Endothelial cell of umbilical vein (primary cell): ENCODE data around the gene ZNF682. TPM values are rescaled to one million over a fixed set of nuclear protein-coding genes. Genes with fewer than 3 reads are reported as not detected.

Experiments used
- BruUV-seq: library from RNA; stranded (reverse); fragments of 400-500 nt; replicated peaks from 2 replicates; lab custom pipeline; 2021; lab: Mats Ljungman, UMichigan
- CTCF ChIA-PET: fragments of 300-600, 350-600 bp; sonication (Branson Sonifier 250); formaldehyde crosslinking; loops from one replicate; lab custom pipeline; 2021; ENCODE audit warnings: antibody characterized with exemption, inconsistent platforms; lab: Charles Lee
- POLR2A ChIA-PET: fragments of 300-600, 350-600 bp; sonication (Branson Sonifier 250); formaldehyde crosslinking; loops from one replicate; lab custom pipeline; 2021; ENCODE audit warnings: antibody characterized with exemption, inconsistent platforms; lab: Charles Lee
- DNase-seq: peaks from one replicate; pipeline ENCODE4 v3.0.0-alpha.2; 2011; ENCODE audit warnings: low read depth, low spot score
- FAIRE-seq: peaks from 2 replicates; lab custom pipeline; 2011; peaks lifted over from hg19 to GRCh38; lab: Jason Lieb, UNC
- H2AFZ ChIP-seq: 2 replicates; pipeline ENCODE4 v1.6.0; 2012; ENCODE audit warnings: low read depth, low read length, control low read depth, inconsistent platforms
- H3K27ac ChIP-seq: 2 replicates; pipeline ENCODE4 v1.5.1; 2011; ENCODE audit warnings: low read depth, mild to moderate bottlenecking, control low read depth, low read length, moderate library complexity; ENCODE audit not compliant: insufficient read depth
- H3K27me3 ChIP-seq, 2 experiments: 2 replicates each; pipeline versions ENCODE4 v1.6.0 to v1.6.1; 2011; ENCODE audit warnings: low read length in 2 of 2, mixed read lengths in 1 of 2; ENCODE audit not compliant: control insufficient read depth in 2 of 2, insufficient read depth in 2 of 2
- H3K36me3 ChIP-seq, 2 experiments: 2 replicates in 1 of 2; 3 replicates in 1 of 2; pipeline ENCODE4 v1.5.1; 2011; ENCODE audit warnings: low read length in 2 of 2, mild to moderate bottlenecking in 1 of 2, moderate library complexity in 1 of 2; ENCODE audit not compliant: control insufficient read depth in 2 of 2, insufficient read depth in 2 of 2; ENCODE audit errors: extremely low read depth in 1 of 2
- H3K4me1 ChIP-seq: 3 replicates; pipeline ENCODE4 v1.5.1; 2011; ENCODE audit warnings: mild to moderate bottlenecking, low read length; ENCODE audit not compliant: control insufficient read depth, insufficient read depth; ENCODE audit errors: extremely low read depth
- H3K4me2 ChIP-seq: 2 replicates; pipeline ENCODE4 v1.6.1; 2011; ENCODE audit warnings: low read length, control low read depth, mixed read lengths; ENCODE audit not compliant: insufficient read depth
- H3K4me3 ChIP-seq, 3 experiments: fragments of 200-600 bp in 1 of 3; sonication (generic), shearing (Covaris generic) in 1 of 3; replicated peaks in 1 of 3; 2 replicates each; pipeline ENCODE4 v1.5.1; 2011 to 2016; ENCODE audit warnings: control low read depth in 3 of 3, low read length in 3 of 3, mild to moderate bottlenecking in 2 of 3, inconsistent platforms in 1 of 3, low read depth in 1 of 3, moderate library complexity in 1 of 3; ENCODE audit not compliant: insufficient read depth in 1 of 3
- H3K79me2 ChIP-seq: 2 replicates; pipeline ENCODE4 v1.6.0; 2012; ENCODE audit warnings: low read length, inconsistent platforms; ENCODE audit not compliant: control insufficient read depth, insufficient read depth
- H3K9ac ChIP-seq: replicated peaks from 2 replicates; pipeline ENCODE3; 2011; ENCODE audit warnings: low read length, control low read depth; ENCODE audit not compliant: insufficient read depth; ENCODE audit errors: extremely low read depth
- H3K9me1 ChIP-seq: replicated peaks from 3 replicates; pipeline ENCODE4 v1.6.0; 2011; ENCODE audit warnings: mild to moderate bottlenecking, low read length; ENCODE audit not compliant: control insufficient read depth, insufficient read depth; ENCODE audit errors: extremely low read depth
- H3K9me3 ChIP-seq: replicated peaks from 2 replicates; pipeline ENCODE4 v1.5.1; 2012; ENCODE audit warnings: low read length, inconsistent platforms; ENCODE audit not compliant: control insufficient read depth, insufficient read depth
- H4K20me1 ChIP-seq: replicated peaks from 2 replicates; pipeline ENCODE3; 2011; ENCODE audit warnings: mild to moderate bottlenecking, low read length; ENCODE audit not compliant: control insufficient read depth, insufficient read depth; ENCODE audit errors: extremely low read depth
- CTCF ChIP-seq, 2 donors: IDR thresholded peaks; 1 replicate in 1 of 2; 2 replicates in 1 of 2; pipeline ENCODE4 v1.5.1; 2011; ENCODE audit warnings: low read length in 2 of 2, mild to moderate bottlenecking in 2 of 2, moderate library complexity in 2 of 2, control low read depth in 1 of 2, inconsistent platforms in 1 of 2, low read depth in 1 of 2; ENCODE audit not compliant: insufficient read depth in 1 of 2; ENCODE audit errors: extremely low read depth in 1 of 2
- EZH2 ChIP-seq: IDR thresholded peaks from 2 replicates; pipeline ENCODE4 v1.6.1; 2012; ENCODE audit warnings: borderline replicate concordance, low read depth, mild to moderate bottlenecking, moderate library complexity, low read length, inconsistent platforms; ENCODE audit not compliant: severe bottlenecking
- FOS ChIP-seq: IDR thresholded peaks from 2 replicates; pipeline ENCODE4 v1.6.1; 2011; ENCODE audit warnings: mild to moderate bottlenecking, low read length, moderate library complexity, borderline replicate concordance; ENCODE audit not compliant: insufficient read depth
- GATA2 ChIP-seq: IDR thresholded peaks from 2 replicates; pipeline ENCODE4 v1.7.0; 2011; ENCODE audit warnings: low read depth, mild to moderate bottlenecking, moderate library complexity, mixed read lengths, low read length; ENCODE audit not compliant: insufficient read length, insufficient read depth
- JUN ChIP-seq: IDR thresholded peaks from 2 replicates; pipeline ENCODE4 v1.6.1; 2011; ENCODE audit warnings: borderline replicate concordance, low read depth; ENCODE audit not compliant: insufficient read length, insufficient read depth
- MAX ChIP-seq: IDR thresholded peaks from 2 replicates; pipeline ENCODE4 v1.6.1; 2011; ENCODE audit not compliant: insufficient read depth, insufficient read length
- MYC ChIP-seq: IDR thresholded peaks from one replicate; pipeline ENCODE4 v1.6.1; 2011; ENCODE audit warnings: mild to moderate bottlenecking, low read depth, low read length
- POLR2A ChIP-seq: IDR thresholded peaks from 2 replicates; pipeline ENCODE4 v1.6.1; 2012; ENCODE audit warnings: low read depth, mild to moderate bottlenecking, control low read depth, low read length
- POLR2AphosphoS5 ChIP-seq: IDR thresholded peaks from 2 replicates; pipeline ENCODE4 v1.6.1; 2012; ENCODE audit warnings: low read depth, mild to moderate bottlenecking, control low read depth, low read length, moderate library complexity; ENCODE audit not compliant: insufficient read depth
- dilution Hi-C: fragments of 300-500 bp; cut with MboI; formaldehyde crosslinking; loops from one replicate; pipeline ENCODE4 v1.15.0; 2019; ENCODE audit warnings: low sequenced_read_pairs; ENCODE audit not compliant: extremely low pct_ligation_motif_present
- intact Hi-C: fragments of 100-400 bp; cut with micrococcal nuclease; formaldehyde crosslinking; loops from one replicate; pipeline ENCODE4 v1.10.0; 2022
- polyA plus RNA-seq, 4 experiments: library from polyadenylated mRNA; depleted of rRNA in 3 of 4; stranded (reverse) in 3 of 4; unstranded in 1 of 4; fragments of >200 nt; gene quantifications; 2 replicates each; pipeline versions ENCODE4 v1.2.1 to v1.2.3, GENCODE V29; 2011 to 2012; ENCODE audit warnings: missing spikeins in 1 of 4
- total RNA-seq: library from RNA; stranded (reverse); gene quantifications from 2 replicates; pipeline ENCODE4 v1.2.3, GENCODE V29; 2021

The ZNF682 gene
- total and polyA plus RNA-seq, 2 donors (not counting 3 experiments of a cell fraction or from before 2014, with no cell fraction given), result 2.8 to 3.4 TPM

- Histone ChIP-seq H3K27me3 (no peaks in the 10 kb centered on the region), H3K27ac (no peak overlapping the region), H2AFZ (no peak overlapping the region), H3K9me1 (no peaks in the 10 kb centered on the region), H3K9ac (no peak overlapping the region), H3K79me2 (no peaks in the 10 kb centered on the region), H3K4me2 (no peak overlapping the region), H4K20me1 (no peaks in the 10 kb centered on the region), H3K4me3 (no peak overlapping the region), H3K36me3 (no peaks in the 10 kb centered on the region), H3K4me1 (peaks cover 4% of the 10 kb centered on the region), H3K9me3 (no peaks in the 10 kb centered on the region)
- FAIRE-seq (no peak), DNase-seq (no peak)
- BruUV-seq, result no TSS peak
- dilution Hi-C loops, result no loop called here
- ChIA-PET CTCF (no interaction called here), POLR2A (no interaction called here)
- intact Hi-C loops, result no loop called here
- TF ChIP-seq CTCF (IDR thresholded peaks at IDR 0.05; ENCODE audit: extremely low read depth in 1 of 2, insufficient read depth in 1 of 2, low read depth in 1 of 2, low read length in 2 of 2) (no peak), EZH2 (no peak), MYC (no peak), FOS (no peak), MAX (no peak), POLR2A (no peak), GATA2 (no peak), POLR2AphosphoS5 (no peak), JUN (no peak)
Observed at GRCh38 chr19:20035935-20036334, 3.4 kb downstream of the ZNF682 start.
